Stimulated activated CD4-positive, alpha-beta T cell treated with anti-CD3 and anti-CD28 coated beads, Interleukin-15, amount 100 ng/mL, for 48 hours (primary cell): ENCODE measurements around the gene MYH11.
A peak's percentile ranks its signal among the peaks of the same experiment; 100 is the strongest.

Source experiments
- DNase-seq, 2 donors: peaks; one replicate each; pipeline ENCODE4 v3.0.0-alpha.2; 2020; ENCODE audit warnings: low read depth in 2 of 2

The MYH11 gene

DNA sequence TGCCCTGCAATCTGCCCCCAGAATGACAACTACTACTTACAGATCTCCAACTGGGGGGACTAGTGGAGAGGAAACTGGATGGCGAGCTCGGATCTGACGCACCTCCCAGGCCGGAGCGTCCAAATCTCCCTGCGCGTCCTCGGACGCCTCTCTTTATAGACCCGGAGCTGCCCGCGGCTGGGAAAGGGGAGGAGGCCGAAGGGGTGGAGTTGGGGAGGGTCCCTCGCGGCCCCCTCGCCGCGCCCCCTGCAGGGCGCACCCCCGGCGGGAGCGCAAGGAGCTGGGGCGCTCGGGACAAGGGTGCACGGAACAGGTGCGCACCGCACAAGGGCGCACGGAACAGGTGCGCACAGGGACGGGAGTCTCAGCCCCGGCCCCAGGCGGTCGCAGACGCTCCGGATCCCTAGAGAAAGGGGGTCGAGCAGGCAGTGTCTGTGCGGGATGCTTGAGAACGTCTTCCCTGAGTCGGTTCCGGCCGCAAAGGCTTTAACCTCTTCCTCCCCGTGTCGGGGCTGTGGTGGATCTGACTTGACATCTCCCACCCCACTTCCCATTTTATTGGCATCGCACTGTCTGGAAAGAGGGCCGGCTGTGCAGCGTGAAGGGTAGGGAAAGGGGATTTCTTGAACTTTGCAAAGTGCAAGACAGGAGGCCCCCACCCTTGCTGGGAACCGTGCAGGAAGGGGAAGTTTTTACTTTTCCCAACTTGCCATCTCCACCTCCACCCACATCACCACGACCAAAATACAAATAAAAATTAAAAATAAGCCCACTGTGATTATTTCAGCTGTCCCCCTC is at the start of gene MYH11:
MYH11 (minus strand) TSS at position 128 of the 798 bp plus-strand sequence. CDS start 18,776 bp downstream, outside the sequence.
- DNase-seq = no peak

GRCh38 chr16:15906439-15906838 is 49.6 kb upstream of the MYH11 start:
- no peak for DNase-seq

GRCh38 chr16:15903960-15904359 is 47.1 kb upstream of the MYH11 start:
- no peak for DNase-seq

DNA sequence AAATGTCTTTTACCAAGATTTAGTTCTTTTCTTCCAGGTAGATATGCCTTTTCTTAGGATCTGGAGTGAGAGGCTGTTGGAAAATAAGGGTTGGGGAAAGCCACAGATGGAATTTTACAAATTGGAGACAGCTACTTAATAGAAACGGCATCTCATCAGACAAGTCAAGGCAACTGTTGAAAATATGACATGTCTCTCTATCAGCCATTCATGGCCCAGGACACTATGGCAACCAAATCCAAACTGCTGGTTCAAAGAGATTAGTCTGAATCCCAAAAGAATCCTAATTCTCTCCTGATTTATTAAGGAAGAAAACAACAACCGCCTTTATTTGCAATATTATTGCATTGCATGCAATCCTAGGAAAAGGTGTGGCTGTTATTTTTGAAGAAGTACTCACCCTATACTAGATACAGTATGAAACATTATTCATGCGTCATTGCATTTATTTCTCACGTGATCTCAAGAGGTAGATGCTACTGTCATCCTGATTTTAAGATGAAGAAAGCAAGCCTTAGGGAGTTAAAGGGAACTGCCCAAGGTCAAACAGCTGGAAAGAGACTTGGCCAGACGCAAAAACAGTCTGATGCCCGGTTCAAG is 44.2 kb upstream of the MYH11 start:
- DNase-seq = no peak

DNA sequence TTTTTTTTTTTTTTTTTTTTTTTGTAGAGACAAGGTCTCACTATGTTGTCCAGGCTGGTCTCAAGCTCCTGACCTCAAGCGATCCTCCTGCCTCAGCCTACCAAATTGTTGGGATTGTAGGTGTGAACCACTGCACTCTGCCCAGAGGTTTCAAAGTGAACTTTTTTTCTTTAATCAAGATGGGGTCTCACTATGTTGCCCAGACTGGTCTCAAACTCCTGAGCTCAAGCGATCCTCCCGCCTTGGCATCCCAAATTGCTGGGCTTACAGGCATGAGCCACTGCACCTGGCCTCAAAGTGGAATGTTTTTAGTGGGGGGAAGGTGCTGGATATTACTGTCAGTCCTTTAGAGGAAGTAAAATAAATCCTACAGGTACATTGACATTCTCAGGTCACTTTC is 43.5 kb upstream of the MYH11 start:
- DNase-seq = no peak

GRCh38 chr16:15899538-15900100 is 42.8 kb upstream of the MYH11 start:
- DNase-seq = peak; percentile 25 to 42

- no peak for DNase-seq
These were observed 41.8 kb upstream of the MYH11 start for GRCh38 chr16:15898654-15899053.

- peak; percentile 26 to 44 for DNase-seq
These were observed 41.0 kb upstream of the MYH11 start for GRCh38 chr16:15897834-15898254.

DNA sequence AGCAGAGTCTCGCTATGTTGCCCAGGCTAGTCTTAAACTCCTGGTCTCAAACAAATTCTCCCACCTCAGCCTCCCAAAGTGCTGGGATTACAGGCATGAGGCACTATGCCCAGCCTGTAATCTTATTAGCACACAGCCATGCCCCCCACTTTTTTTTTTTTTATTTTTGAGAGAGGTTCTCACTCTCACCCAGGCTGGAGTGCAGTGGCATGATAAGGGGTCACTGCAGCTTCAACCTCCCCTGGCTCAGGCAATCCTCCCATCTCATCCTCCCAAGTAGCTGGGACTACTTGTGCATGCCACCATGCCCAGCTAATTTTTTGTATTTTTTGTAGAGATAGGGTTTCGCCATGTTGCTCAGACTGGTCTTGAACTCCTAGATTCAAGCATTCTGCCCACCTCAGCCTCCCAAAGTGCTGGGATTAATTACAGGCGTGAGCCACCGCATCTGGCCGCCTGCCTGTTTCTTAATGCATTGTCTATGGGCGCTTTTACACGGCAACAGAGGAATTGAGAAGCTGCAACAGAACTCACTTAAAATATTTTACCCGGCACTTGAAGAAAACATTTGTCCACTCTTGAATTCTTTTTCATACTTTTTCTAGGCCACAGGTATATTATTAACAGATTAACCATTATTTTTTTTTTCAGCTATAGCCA is 40.4 kb upstream of the MYH11 start:
- no peak for DNase-seq

DNA sequence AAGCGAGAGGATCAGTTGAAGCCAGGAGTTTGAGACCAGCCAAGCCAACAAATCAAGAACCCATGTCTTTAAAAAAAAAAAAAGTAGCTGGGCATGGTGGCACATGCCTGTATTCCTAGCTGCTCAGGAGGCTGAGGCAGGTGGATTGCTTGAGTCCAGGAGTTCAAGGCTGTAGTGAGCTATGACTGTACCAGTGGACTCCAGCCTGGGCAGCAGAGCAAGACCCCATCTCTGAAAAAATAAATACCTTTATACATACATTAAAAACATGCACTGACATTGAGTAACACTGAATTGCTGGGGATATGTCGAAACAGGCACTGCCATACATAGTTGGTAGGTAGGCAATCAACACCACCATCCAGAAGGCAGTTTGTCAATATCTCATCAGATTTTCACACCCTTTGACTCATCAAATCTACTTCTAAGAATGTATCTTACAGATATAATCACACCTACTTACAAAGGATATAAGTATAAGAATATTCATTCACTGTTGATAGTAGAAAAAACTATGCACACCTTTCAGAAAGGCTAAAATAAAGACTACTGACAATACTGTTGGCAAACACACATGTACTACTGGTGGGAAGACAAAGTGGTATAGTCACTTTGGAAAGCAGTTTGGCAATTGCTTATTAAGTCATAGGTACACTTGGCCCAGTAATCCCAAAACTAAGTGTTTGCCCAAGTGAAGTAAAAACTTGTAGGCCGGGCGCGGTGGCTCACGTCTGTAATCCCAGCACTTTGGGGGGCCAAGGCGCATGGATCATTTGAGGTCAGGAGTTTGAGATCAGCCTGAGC is 37.9 kb upstream of the MYH11 start:
- DNase-seq = no peak

- DNase-seq = no peak
These were observed 34.7 kb upstream of the MYH11 start for GRCh38 chr16:15891508-15891907.

GRCh38 chr16:15888072-15888976 is 31.5 kb upstream of the MYH11 start, which contains the start of gene CEP20:
CEP20 (minus strand) TSS chr16:15888603; CDS start chr16:15888585, 18 bp downstream.
- peak; percentile 99 to 100 for DNase-seq

GRCh38 chr16:15887283-15887682 is 30.5 kb upstream of the MYH11 start:
- DNase-seq = no peak

DNA sequence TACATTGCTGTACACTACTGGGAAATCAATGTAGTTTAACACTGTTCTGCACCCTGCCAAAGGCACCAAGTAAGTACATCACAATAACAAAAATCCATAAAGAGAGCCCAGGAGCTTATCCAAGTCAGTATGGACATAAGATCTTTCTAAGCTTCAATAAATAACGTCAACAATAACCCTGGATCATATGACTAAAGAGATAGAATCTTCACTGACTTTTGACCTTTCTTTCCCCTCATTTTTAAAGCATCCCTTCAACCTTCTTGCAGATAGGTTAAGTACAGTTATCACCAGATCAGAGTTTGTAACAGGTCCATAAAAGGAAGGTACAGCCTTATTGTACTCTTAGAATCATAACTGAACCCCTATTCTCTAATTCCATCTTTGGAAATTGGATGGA is 29.2 kb upstream of the MYH11 start:
- DNase-seq = no peak

DNA sequence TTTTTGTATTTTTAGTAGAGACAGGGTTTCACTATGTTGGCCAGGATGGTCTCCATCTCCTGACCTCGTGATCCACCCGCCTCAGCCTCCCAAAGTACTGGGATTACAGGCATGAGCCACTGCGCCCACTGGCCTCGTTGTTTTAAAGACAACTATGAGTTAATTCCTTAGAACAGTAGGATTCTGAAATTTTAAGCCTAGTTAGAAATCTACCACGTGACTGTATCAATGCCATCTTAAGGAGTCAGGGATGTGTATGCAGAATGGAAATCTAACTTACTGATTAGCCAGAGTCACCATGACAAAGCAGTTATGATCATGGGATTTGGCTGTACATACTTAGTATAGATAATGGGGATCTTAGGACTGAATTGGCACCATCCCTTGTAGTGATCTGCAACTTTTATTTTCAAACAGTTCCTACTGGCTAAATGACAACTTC is 28.8 kb upstream of the MYH11 start:
- no peak for DNase-seq

GRCh38 chr16:15882563-15882962 is 25.7 kb upstream of the MYH11 start:
- DNase-seq = no peak

DNA sequence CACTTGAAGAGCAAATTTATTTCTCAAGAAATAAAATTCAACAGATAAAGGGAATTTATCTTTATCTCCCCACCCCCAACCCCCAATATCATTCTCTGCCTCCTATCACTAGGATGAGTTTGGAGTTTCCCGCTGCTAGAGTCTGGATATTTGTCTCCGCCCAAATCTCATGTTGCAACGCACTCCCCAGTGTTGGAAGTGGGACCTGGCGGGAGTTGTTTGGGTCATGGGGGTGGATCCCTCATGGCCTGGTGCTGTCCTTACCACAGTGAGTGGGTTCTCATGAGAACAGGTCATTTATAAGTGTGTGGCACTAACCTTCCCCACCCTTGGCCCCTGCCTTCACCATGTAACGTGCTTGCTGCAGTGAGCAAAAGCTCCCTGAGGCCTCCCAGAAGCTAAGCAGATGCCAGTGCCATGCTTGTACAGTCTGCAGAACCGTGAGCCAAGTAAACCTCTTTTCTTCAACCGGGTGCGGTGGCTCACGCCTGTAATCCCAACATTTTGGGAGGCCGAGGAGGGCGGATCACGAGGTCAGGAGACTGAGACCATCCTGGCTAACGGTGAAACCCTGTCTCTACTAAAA is 25.1 kb upstream of the MYH11 start:
- DNase-seq = no peak

- DNase-seq = no peak
These were observed 23.8 kb upstream of the MYH11 start for GRCh38 chr16:15880434-15881308.

DNA sequence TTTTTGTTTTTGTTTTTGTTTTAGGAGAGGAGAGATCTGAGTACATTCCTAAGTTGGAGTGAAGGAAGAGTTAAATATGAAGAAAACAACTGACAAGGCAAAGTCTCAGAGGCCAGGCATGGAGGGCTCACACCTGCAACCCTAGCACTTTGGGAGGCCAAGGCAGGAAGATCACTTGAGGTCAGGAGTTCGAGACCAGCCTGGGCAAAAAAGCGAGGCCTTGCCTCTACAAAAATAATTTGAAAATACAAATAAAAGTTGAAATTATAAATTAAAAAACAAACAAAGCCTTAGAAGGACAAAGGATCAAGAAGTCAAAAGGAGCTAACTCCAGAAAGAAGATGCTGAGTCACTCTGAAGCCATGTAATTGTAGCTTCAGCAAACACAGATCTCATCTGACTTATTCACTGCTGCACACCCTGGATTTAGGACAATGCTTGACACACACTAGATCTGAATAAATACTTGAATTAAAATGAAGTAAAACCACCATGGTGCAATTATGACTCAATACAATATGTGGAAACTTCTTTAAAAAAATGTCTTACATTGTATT is 22.5 kb upstream of the MYH11 start:
- DNase-seq = no peak
